GM18951 (cell line): Measurements from ENCODE around the gene CAMTA1.

Experiments
- POLR2A ChIP-seq: IDR thresholded peaks from 4 replicates; pipeline ENCODE4 v1.6.1; 2011; ENCODE audit warnings: mild to moderate bottlenecking; ENCODE audit not compliant: insufficient read length, insufficient read depth; ENCODE audit errors: extremely low read depth
- in situ Hi-C: fragments of 300-500 bp; cut with MboI; formaldehyde crosslinking; loops from one replicate; pipeline ENCODE4 v1.12.0; 2022; ENCODE audit warnings: low sequenced_read_pairs, mixed read lengths, inconsistent platforms; ENCODE audit not compliant: unreplicated experiment

Gene CAMTA1

GRCh38 chr1:7290971-7291970 lies 506.0 kb downstream of the CAMTA1 start:
- in situ Hi-C loops: no loop called here
- no peak for TF ChIP-seq POLR2A

GRCh38 chr1:7292036-7292681 lies 506.9 kb downstream of the CAMTA1 start:
- in situ Hi-C loops: no loop called here
- TF ChIP-seq POLR2A: no peak

GRCh38 chr1:7292714-7293419 lies 507.6 kb downstream of the CAMTA1 start:
- in situ Hi-C loops: no loop called here
- no peak for TF ChIP-seq POLR2A

GRCh38 chr1:7293702-7294629 lies 508.7 kb downstream of the CAMTA1 start:
- TF ChIP-seq POLR2A: no peak
- in situ Hi-C loops: no loop called here

- no peak for TF ChIP-seq POLR2A
- in situ Hi-C loops: no loop called here
These were observed 509.4 kb downstream of the CAMTA1 start for GRCh38 chr1:7294636-7295035.

- no peak for TF ChIP-seq POLR2A
- in situ Hi-C loops: no loop called here
These were observed 510.7 kb downstream of the CAMTA1 start for GRCh38 chr1:7295946-7296345.

GRCh38 chr1:7296968-7297367 lies 511.7 kb downstream of the CAMTA1 start:
- TF ChIP-seq POLR2A: no peak
- in situ Hi-C loops: no loop called here

GRCh38 chr1:7298145-7298544 lies 512.9 kb downstream of the CAMTA1 start:
- no peak for TF ChIP-seq POLR2A
- in situ Hi-C loops: no loop called here

GRCh38 chr1:7298749-7299151 lies 513.5 kb downstream of the CAMTA1 start:
- TF ChIP-seq POLR2A: no peak

GRCh38 chr1:7299329-7299799 lies 514.1 kb downstream of the CAMTA1 start:
- in situ Hi-C loops: no loop called here

More at GRCh38 chr1:7298749-7299151, 513.5 kb downstream of the CAMTA1 start:
- in situ Hi-C loops: no loop called here

GRCh38 chr1:7299994-7300393 lies 514.7 kb downstream of the CAMTA1 start:
- TF ChIP-seq POLR2A: no peak
- in situ Hi-C loops: no loop called here

More at GRCh38 chr1:7299329-7299799, 514.1 kb downstream of the CAMTA1 start:
- no peak for TF ChIP-seq POLR2A
